ENCODE results near the gene PLCG2. TPM values are rescaled to one million over a fixed set of nuclear protein-coding genes. Genes with fewer than 3 reads are reported as not detected.
"Not testable (repeated sequence)": the region's sequence is repeated elsewhere in the genome, so short reads cannot be mapped to it uniquely, and the experiment has no call there.

Gene PLCG2
- total RNA-seq, 1 experiment from 2014 or later, result 6.0 TPM

- Mint-ChIP-seq H3K9me3 (no peaks in the 10 kb centered on the region), H3K4me1 (peaks cover 29 to 40% of the 10 kb centered on the region in 2 experiments), H3K4me3 (no peak overlapping the region; a peak in 1 of 5 replicates), H3K27ac (peak overlapping the region in 2 of 3 experiments; percentile 29 to 70; a peak in 2 of 7 replicates), H3K36me3 (ENCODE audit: insufficient read depth in 1 of 3, low read depth in 3 of 3) (no peaks in the 10 kb centered on the region), H3K27me3 (ENCODE audit: low read depth) (no peaks in the 10 kb centered on the region)
- Histone ChIP-seq H4K91ac (ENCODE audit: insufficient read length, low read depth, low read length) (no peak overlapping the region), H2BK20ac (ENCODE audit: low read depth, low read length, poor library complexity, severe bottlenecking) (no peak overlapping the region), H3K9me3 (ENCODE audit: control insufficient read depth, low read depth, low read length) (no peaks in the 10 kb centered on the region), H3K9ac (ENCODE audit: extremely low read depth, insufficient read length, low read length) (no peak overlapping the region), H4K20me1 (ENCODE audit: control insufficient read depth, insufficient read depth, insufficient read length) (peaks cover 2% of the 10 kb centered on the region), H3T11ph (ENCODE audit: low read length) (no peak overlapping the region), H3K14ac (ENCODE audit: insufficient read depth, low read length) (no peak overlapping the region), H3K27me3 (ENCODE audit: insufficient read depth, low read length) (no peaks in the 10 kb centered on the region), H2AK5ac (ENCODE audit: insufficient read length, low read length) (no peak overlapping the region), H3K79me2 (ENCODE audit: insufficient read depth, low read length) (no peaks in the 10 kb centered on the region), H2BK5ac (ENCODE audit: insufficient read length, low read length) (no peak overlapping the region), H4K8ac (replicated peaks; ENCODE audit: insufficient read length, low read depth, low read length) (no peak overlapping the region), H3K18ac (ENCODE audit: insufficient read length, low read depth, low read length) (no peak overlapping the region), H2AFZ (ENCODE audit: low read length) (no peak overlapping the region), H2BK120ac (ENCODE audit: low read depth, low read length, poor library complexity, severe bottlenecking) (no peak overlapping the region), H3K4me1 (ENCODE audit: insufficient read depth, low read length) (peaks cover 22% of the 10 kb centered on the region; the same call in 1 of the 2 replicates), H4K5ac (ENCODE audit: insufficient read length, low read depth, low read length) (no peak overlapping the region), H3K79me1 (ENCODE audit: insufficient read depth, low read depth, low read length, poor library complexity, severe bottlenecking) (no peaks in the 10 kb centered on the region), H3K23ac (ENCODE audit: insufficient read length, low read depth, low read length) (no peak overlapping the region), H3K27ac (ENCODE audit: insufficient read length, low read depth, low read length) (no peak overlapping the region), H3K23me2 (ENCODE audit: insufficient read length, low read depth, low read length, poor library complexity, severe bottlenecking) (no peaks in the 10 kb centered on the region), H3K56ac (ENCODE audit: insufficient read length, low read depth, low read length) (no peak overlapping the region), H2BK15ac (ENCODE audit: low read depth, low read length) (no peak overlapping the region), H2BK12ac (ENCODE audit: insufficient read length, low read depth, low read length) (no peak overlapping the region), H3K4ac (ENCODE audit: low read depth, low read length) (no peak overlapping the region), H3K4me2 (ENCODE audit: insufficient read depth, insufficient read length, low read length) (no peak overlapping the region)
- no peak for DNase-seq
- no CpG with 5 or more reads among the region's 10 CpGs for WGBS (ENCODE audit: extremely low coverage, insufficient read length, low lambda C conversion rate)
- TF ChIP-seq CTCF (conservative IDR thresholded peaks at IDR 0.05), result no peak
These were observed 97.3 kb downstream of the PLCG2 start for GRCh38 chr16:81876273-81876900.

- H3K4ac ChIP-seq (ENCODE audit: low read depth, low read length); H2BK15ac ChIP-seq (ENCODE audit: low read depth, low read length); H3K23ac ChIP-seq (ENCODE audit: insufficient read length, low read depth, low read length); H4K8ac ChIP-seq (replicated peaks; ENCODE audit: insufficient read length, low read depth, low read length); H2BK12ac ChIP-seq (ENCODE audit: insufficient read length, low read depth, low read length); H3K18ac ChIP-seq (ENCODE audit: insufficient read length, low read depth, low read length); H4K5ac ChIP-seq (ENCODE audit: insufficient read length, low read depth, low read length); H3K79me1 ChIP-seq (ENCODE audit: insufficient read depth, low read depth, low read length, poor library complexity, severe bottlenecking); H4K91ac ChIP-seq (ENCODE audit: insufficient read length, low read depth, low read length); H3K27ac Mint-ChIP-seq; H3K36me3 Mint-ChIP-seq (ENCODE audit: insufficient read depth in 1 of 3, low read depth in 3 of 3); H3K9me3 ChIP-seq (ENCODE audit: control insufficient read depth, low read depth, low read length); H3K23me2 ChIP-seq (ENCODE audit: insufficient read length, low read depth, low read length, poor library complexity, severe bottlenecking); H3K27ac ChIP-seq (ENCODE audit: insufficient read length, low read depth, low read length); H3K4me3 Mint-ChIP-seq; H3K56ac ChIP-seq (ENCODE audit: insufficient read length, low read depth, low read length); H3T11ph ChIP-seq (ENCODE audit: low read length); H2AFZ ChIP-seq (ENCODE audit: low read length); H3K9me3 Mint-ChIP-seq; H2AK5ac ChIP-seq (ENCODE audit: insufficient read length, low read length); H2BK120ac ChIP-seq (ENCODE audit: low read depth, low read length, poor library complexity, severe bottlenecking); DNase-seq; H3K14ac ChIP-seq (ENCODE audit: insufficient read depth, low read length); H3K4me2 ChIP-seq (ENCODE audit: insufficient read depth, insufficient read length, low read length); H2BK20ac ChIP-seq (ENCODE audit: low read depth, low read length, poor library complexity, severe bottlenecking); H3K27me3 ChIP-seq (ENCODE audit: insufficient read depth, low read length); H4K20me1 ChIP-seq (ENCODE audit: control insufficient read depth, insufficient read depth, insufficient read length); H3K9ac ChIP-seq (ENCODE audit: extremely low read depth, insufficient read length, low read length); H3K79me2 ChIP-seq (ENCODE audit: insufficient read depth, low read length); H3K27me3 Mint-ChIP-seq (ENCODE audit: low read depth); H2BK5ac ChIP-seq (ENCODE audit: insufficient read length, low read length): not testable (repeated sequence)
- peaks cover 29 to 40% of the 10 kb centered on the region in 2 experiments for H3K4me1 Mint-ChIP-seq
- H3K4me1 ChIP-seq (ENCODE audit: insufficient read depth, low read length), result peaks cover 22% of the 10 kb centered on the region; the same call in 1 of the 2 replicates
- WGBS (ENCODE audit: extremely low coverage, insufficient read length, low lambda C conversion rate), result no CpG with 5 or more reads among the region's 12 CpGs
These were observed 98.4 kb downstream of the PLCG2 start for GRCh38 chr16:81877490-81877889.
